H1 (cell line): ENCODE data around the gene RYK. TPM values are rescaled to one million over a fixed set of nuclear protein-coding genes. Genes with fewer than 3 reads are reported as not detected.

Source experiments
- CTCF ChIA-PET: fragments of 300-600 bp; sonication (Branson Sonifier 250); formaldehyde crosslinking; loops from one replicate; lab custom pipeline; 2021; ENCODE audit not compliant: partially characterized antibody; lab: Charles Lee
- POLR2A ChIA-PET: fragments of 300-600 bp; sonication (Branson Sonifier 250); formaldehyde crosslinking; loops from one replicate; lab custom pipeline; 2021; ENCODE audit warnings: inconsistent platforms; ENCODE audit not compliant: partially characterized antibody; lab: Charles Lee
- DNase-seq, 2 experiments: peaks; one replicate each; pipeline versions ENCODE4 v3.0.0 to v3.0.0-alpha.2; 2010 to 2022; ENCODE audit warnings: low spot score in 2 of 2, low read depth in 1 of 2, mixed read lengths in 1 of 2
- FAIRE-seq: peaks from 2 replicates; lab custom pipeline; 2011; peaks lifted over from hg19 to GRCh38; lab: Jason Lieb, UNC
- H2AFZ ChIP-seq: 2 replicates; pipeline ENCODE4 v1.8.1; 2012; ENCODE audit warnings: low read length, inconsistent platforms
- H2AK5ac ChIP-seq: 2 replicates; pipeline ENCODE4 v1.6.1; 2013; ENCODE audit warnings: low read depth, low read length
- H2BK120ac ChIP-seq: replicated peaks from 2 replicates; pipeline ENCODE3; 2013; ENCODE audit warnings: low read depth, low read length, inconsistent platforms
- H2BK12ac ChIP-seq: 2 replicates; pipeline ENCODE4 v1.6.1; 2013; ENCODE audit warnings: low read depth, low read length
- H2BK15ac ChIP-seq: 2 replicates; pipeline ENCODE4 v1.6.1; 2013; ENCODE audit warnings: low read length
- H2BK20ac ChIP-seq: 2 replicates; pipeline ENCODE4 v1.6.1; 2013; ENCODE audit warnings: low read length
- H2BK5ac ChIP-seq: 2 replicates; pipeline ENCODE4 v1.6.1; 2013; ENCODE audit warnings: low read depth, low read length
- H3K14ac ChIP-seq: 2 replicates; pipeline ENCODE4 v1.6.1; 2013; ENCODE audit warnings: inconsistent platforms; ENCODE audit not compliant: insufficient read length
- H3K18ac ChIP-seq: 2 replicates; pipeline ENCODE4 v1.6.1; 2013; ENCODE audit warnings: low read length; ENCODE audit errors: extremely low read depth
- H3K23ac ChIP-seq: 2 replicates; pipeline ENCODE4 v1.6.1; 2013; ENCODE audit warnings: inconsistent platforms; ENCODE audit not compliant: insufficient read length
- H3K23me2 ChIP-seq: 2 replicates; pipeline ENCODE4 v1.6.1; 2013; ENCODE audit warnings: low read depth, low read length
- H3K27ac ChIP-seq: 2 replicates; pipeline ENCODE4 v1.6.1; 2011; ENCODE audit warnings: low read depth, low read length, inconsistent platforms
- H3K27me3 ChIP-seq, 4 experiments: replicated peaks in 1 of 4; 1 replicate in 1 of 4; 2 replicates in 3 of 4; pipeline versions ENCODE4 v1.6.1 to v1.8.1; 2011 to 2013; ENCODE audit warnings: low read length in 3 of 4, mild to moderate bottlenecking in 3 of 4, inconsistent platforms in 2 of 4, mixed read lengths in 2 of 4, moderate library complexity in 1 of 4; ENCODE audit not compliant: control insufficient read depth in 3 of 4, insufficient read depth in 3 of 4; ENCODE audit errors: extremely low read depth in 1 of 4
- H3K36me3 ChIP-seq, 4 experiments: 2 replicates each; pipeline versions ENCODE4 v1.6.1 to v1.8.1; 2011 to 2013; ENCODE audit warnings: mild to moderate bottlenecking in 4 of 4, low read length in 3 of 4, moderate library complexity in 2 of 4, control low read depth in 1 of 4, inconsistent platforms in 1 of 4; ENCODE audit not compliant: insufficient read depth in 4 of 4, control insufficient read depth in 2 of 4
- H3K4ac ChIP-seq: replicated peaks from 2 replicates; pipeline ENCODE3; 2013; ENCODE audit warnings: low read length, low read depth, mixed read lengths, inconsistent platforms; ENCODE audit not compliant: insufficient read length
- H3K4me1 ChIP-seq, 4 experiments: replicated peaks in 1 of 4; 1 replicate in 1 of 4; 2 replicates in 3 of 4; pipeline versions ENCODE4 v1.6.1 to v1.8.1; 2011 to 2013; ENCODE audit warnings: low read length in 3 of 4, inconsistent platforms in 2 of 4, mixed read lengths in 1 of 4; ENCODE audit not compliant: insufficient read depth in 4 of 4, control insufficient read depth in 3 of 4
- H3K4me2 ChIP-seq, 2 experiments: 2 replicates each; pipeline versions ENCODE4 v1.6.1 to v1.8.1; 2011 to 2013; ENCODE audit warnings: low read depth in 2 of 2, low read length in 2 of 2, control low read depth in 1 of 2, inconsistent platforms in 1 of 2, mild to moderate bottlenecking in 1 of 2; ENCODE audit not compliant: insufficient read depth in 1 of 2
- H3K4me3 ChIP-seq, 4 experiments: fragments of 200-600, 300-600 bp in 1 of 4; sonication (generic), shearing (Covaris generic), sonication (Bioruptor Twin) in 1 of 4; 2 replicates each; pipeline versions ENCODE4 v1.5.1 to v1.8.1; 2011 to 2016; ENCODE audit warnings: low read length in 4 of 4, low read depth in 3 of 4, control low read depth in 2 of 4, inconsistent platforms in 2 of 4, mild to moderate bottlenecking in 2 of 4, mixed read lengths in 1 of 4, moderate library complexity in 1 of 4; ENCODE audit not compliant: insufficient read depth in 2 of 4; ENCODE audit errors: extremely low read depth in 1 of 4
- H3K56ac ChIP-seq: replicated peaks from 2 replicates; pipeline ENCODE3; 2013; ENCODE audit warnings: low read depth, mild to moderate bottlenecking, mixed read lengths, low read length, inconsistent platforms; ENCODE audit not compliant: insufficient read length
- H3K79me1 ChIP-seq: 2 replicates; pipeline ENCODE4 v1.6.1; 2013; ENCODE audit warnings: low read depth, low read length, control low read depth
- H3K79me2 ChIP-seq, 2 experiments: 2 replicates each; pipeline versions ENCODE4 v1.6.1 to v1.8.1; 2012 to 2013; ENCODE audit warnings: low read length in 2 of 2, mild to moderate bottlenecking in 2 of 2, inconsistent platforms in 1 of 2; ENCODE audit not compliant: insufficient read depth in 2 of 2, control insufficient read depth in 1 of 2
- H3K9ac ChIP-seq, 4 experiments: replicated peaks in 1 of 4; 1 replicate in 1 of 4; 2 replicates in 3 of 4; pipeline versions ENCODE4 v1.6.1 to v1.8.1; 2011 to 2013; ENCODE audit warnings: low read depth in 3 of 4, low read length in 3 of 4, control low read depth in 2 of 4, mild to moderate bottlenecking in 2 of 4, moderate library complexity in 2 of 4, inconsistent platforms in 1 of 4; ENCODE audit errors: extremely low read depth in 1 of 4
- H3K9me3 ChIP-seq, 2 experiments: 2 replicates each; pipeline versions ENCODE4 v1.6.1 to v1.8.1; 2012 to 2013; ENCODE audit warnings: mild to moderate bottlenecking in 2 of 2, moderate library complexity in 2 of 2, control low read depth in 1 of 2, inconsistent platforms in 1 of 2, low read depth in 1 of 2, low read length in 1 of 2, mixed read lengths in 1 of 2; ENCODE audit not compliant: insufficient read depth in 2 of 2
- H4K20me1 ChIP-seq, 2 experiments: replicated peaks in 1 of 2; 2 replicates each; pipeline versions ENCODE3 to v1.8.1; 2011 to 2013; ENCODE audit warnings: inconsistent platforms in 2 of 2, low read length in 2 of 2, mild to moderate bottlenecking in 1 of 2; ENCODE audit not compliant: insufficient read depth in 2 of 2, control insufficient read depth in 1 of 2
- H4K5ac ChIP-seq: 2 replicates; pipeline ENCODE4 v1.6.1; 2013; ENCODE audit warnings: low read length, low read depth, mixed read lengths, inconsistent platforms; ENCODE audit not compliant: insufficient read length
- H4K8ac ChIP-seq: 2 replicates; pipeline ENCODE4 v1.8.0; 2013; ENCODE audit warnings: mild to moderate bottlenecking, moderate library complexity, low read length, inconsistent platforms; ENCODE audit not compliant: insufficient read depth; ENCODE audit errors: extremely low read depth
- H4K91ac ChIP-seq: replicated peaks from 2 replicates; pipeline ENCODE3; 2013; ENCODE audit warnings: low read length, mixed read lengths, inconsistent platforms; ENCODE audit not compliant: insufficient read length
- CTCF ChIP-seq, 3 experiments: IDR thresholded peaks; 1 replicate in 2 of 3; 2 replicates in 1 of 3; pipeline versions ENCODE4 v1.5.1 to v1.6.1; 2011; ENCODE audit warnings: low read length in 3 of 3, mild to moderate bottlenecking in 3 of 3, inconsistent platforms in 2 of 3, low read depth in 1 of 3, moderate library complexity in 1 of 3; ENCODE audit not compliant: insufficient read depth in 1 of 3; ENCODE audit errors: control extremely low read depth in 1 of 3
- RAD21 ChIP-seq, 2 experiments: IDR thresholded peaks in 1 of 2; conservative IDR thresholded peaks in 1 of 2; 2 replicates each; pipeline ENCODE4 v1.6.1; 2011; ENCODE audit warnings: low read depth in 2 of 2, low read length in 2 of 2, improper control_type of control experiment in 1 of 2, inconsistent platforms in 1 of 2, mild to moderate bottlenecking in 1 of 2, moderate library complexity in 1 of 2
- RXRA ChIP-seq: IDR thresholded peaks from 2 replicates; pipeline ENCODE4 v1.6.1; 2011; ENCODE audit warnings: low read depth, mild to moderate bottlenecking, low read length, moderate library complexity; ENCODE audit not compliant: insufficient read depth
- WGBS, 2 experiments: shearing (Covaris generic) in 1 of 2; methylation state at CpG; one replicate each; pipeline versions ENCODE4 v1.1.6 to v1.1.7; 2013 to 2015; ENCODE audit warnings: low lambda C conversion rate in 2 of 2, mixed read lengths in 2 of 2, inconsistent platforms in 1 of 2, low coverage in 1 of 2, missing lambda C conversion rate in 1 of 2; ENCODE audit not compliant: insufficient replicate concordance in 2 of 2, insufficient coverage in 1 of 2, insufficient read length in 1 of 2; ENCODE audit errors: extremely low coverage in 1 of 2, missing lambda C conversion rate in 1 of 2; 5-methylcytosine and 5-hydroxymethylcytosine counted together
- polyA plus RNA-seq, 7 experiments: library from polyadenylated mRNA; depleted of rRNA in 3 of 7; stranded (reverse) in 5 of 7; unstranded in 2 of 7; fragments of >200 nt in 5 of 7; fragments of 200-250 nt in 2 of 7; gene quantifications; 1 replicate in 5 of 7; 2 replicates in 1 of 7; 4 replicates in 1 of 7; pipeline versions ENCODE4 v1.2.1 to v1.2.3, GENCODE V29; 2011 to 2013; ENCODE audit warnings: missing spikeins in 2 of 7, mixed read lengths in 2 of 7
- total RNA-seq: library from RNA; stranded (reverse); fragmentation: NEBNext Ultra II Directional; extraction: Animal tissue kit (Norgen Biotek cat#: 25700); gene quantifications from 2 replicates; pipeline ENCODE4 v1.2.1, GENCODE V29; 2021

The RYK gene
- total and polyA plus RNA-seq, 2 of the 8 experiments (the other 6 are each of a cell fraction or from before 2014, with no cell fraction given), result 30.5 to 63.8 TPM

GRCh38 chr3:134299185-134299887, 48.7 kb upstream of the RYK start:
- Histone ChIP-seq H2BK15ac (peak overlapping the region; percentile 19), H2BK120ac (no peak overlapping the region), H2BK20ac (peak overlapping the region; percentile 88; the same call in 1 of the 2 replicates), H3K9ac (no peak overlapping the region), H3K4ac (no peak overlapping the region), H3K79me2 (no peaks in the 10 kb centered on the region), H3K56ac (no peak overlapping the region), H3K27ac (no peak overlapping the region), H3K36me3 (no peaks in the 10 kb centered on the region), H3K23ac (no peak overlapping the region), H3K4me1 (0 out of 7 replicates have a peak, but pooled peaks cover 0 to 2% (median 0%) of the 10 kb centered on the region in 4 experiments), H2AFZ (peak overlapping the region; percentile 54), H2AK5ac (no peak overlapping the region), H2BK12ac (no peak overlapping the region), H4K91ac (peak overlapping the region; percentile 42), H4K20me1 (no peaks in the 10 kb centered on the region), H3K4me2 (no peak overlapping the region), H4K5ac (no peak overlapping the region), H3K23me2 (no peaks in the 10 kb centered on the region; the same call in 1 of the 2 replicates), H3K14ac (no peak overlapping the region), H3K9me3 (no peaks in the 10 kb centered on the region), H3K18ac (0 out of 2 replicates have a peak overlapping the region, but pooled peaks have one; percentile 9), H4K8ac (no peak overlapping the region; the same call in 1 of the 2 replicates), H3K27me3 (no peaks in the 10 kb centered on the region), H2BK5ac (peak overlapping the region; percentile 60; the same call in 1 of the 2 replicates), H3K4me3 (no peak overlapping the region), H3K79me1 (no peaks in the 10 kb centered on the region)
- CTCF ChIA-PET, result interaction anchor here (0.7 to 7.1 kb wide), 23 partner anchors 10 to 368 kb away, joined by 3 to 84 read pairs (median 3); no protein-coding TSS in a partner anchor
- POLR2A ChIA-PET, result interaction anchor here (1.5 to 27.3 kb wide), 2 partner anchors 14 to 64 kb away, joined by 4 to 804 read pairs; partner anchors contain the start of gene AMOTL2
- DNase-seq (no peak), FAIRE-seq (no peak)
- WGBS, 2 experiments, result 97% methylated on average over 4 of the region's 4 CpGs; no CpG with 5 or more reads in 1 of the 2 experiments
- TF ChIP-seq RXRA (no peak), CTCF (IDR thresholded peaks at IDR 0.05; ENCODE audit: control extremely low read depth in 1 of 3, insufficient read depth in 1 of 3, low read depth in 1 of 3, low read length in 3 of 3) (peak in 2 of 3 experiments; percentile 32 to 43; a peak in 3 of 4 replicates), RAD21 (IDR thresholded peaks at IDR 0.05 in 1 of 2, conservative IDR thresholded peaks at IDR 0.05 in 1 of 2; ENCODE audit: low read depth in 2 of 2, low read length in 2 of 2) (peak; percentile 52 to 73)
